Heart left ventricle (tissue), 16 donors: ENCODE measurements around the gene LYSET. TPM values are rescaled to one million over a fixed set of nuclear protein-coding genes. Genes with fewer than 3 reads are reported as not detected.
"Not testable (repeated sequence)": the region's sequence is repeated elsewhere in the genome, so short reads cannot be mapped to it uniquely, and the experiment has no call there.

Experiments
- ATAC-seq, 4 donors: fragments of 200-7000 bp; cut with Tn5 transposase; one replicate each; pipeline ENCODE4 v1.9.1; 2020 to 2022; ENCODE audit warnings: moderate library complexity in 4 of 4, mild to moderate bottlenecking in 3 of 4, moderate number of reproducible peaks in 1 of 4
- DNase-seq, 5 donors: peaks; one replicate each; pipeline ENCODE4 v3.0.0-alpha.2; 2020
- H3K27ac ChIP-seq, 12 donors: fragments of 200-600 bp; sonication (generic) in 4 of 12; one replicate each; pipeline versions ENCODE4 v1.5.0 to v1.8.0; 2016 to 2022; ENCODE audit warnings: mild to moderate bottlenecking in 2 of 12
- H3K27me3 ChIP-seq, 9 donors: fragments of 200-600 bp; sonication (generic) in 2 of 9; one replicate each; pipeline versions ENCODE4 v1.5.1 to v1.8.0; 2016 to 2022; ENCODE audit warnings: mild to moderate bottlenecking in 3 of 9
- H3K36me3 ChIP-seq, 9 donors: fragments of 200-600 bp; sonication (generic) in 2 of 9; one replicate each; pipeline versions ENCODE4 v1.5.0 to v1.8.0; 2018 to 2022; ENCODE audit warnings: mild to moderate bottlenecking in 2 of 9
- H3K4me1 ChIP-seq, 12 donors: fragments of 200-600 bp; sonication (generic) in 4 of 12; one replicate each; pipeline versions ENCODE4 v1.5.0 to v1.8.0; 2016 to 2022; ENCODE audit warnings: mild to moderate bottlenecking in 3 of 12
- H3K4me3 ChIP-seq, 12 donors: fragments of 200-600 bp; sonication (generic) in 4 of 12; one replicate each; pipeline versions ENCODE4 v1.5.0 to v1.8.0; 2017 to 2022; ENCODE audit warnings: mild to moderate bottlenecking in 9 of 12, moderate library complexity in 4 of 12
- H3K9me3 ChIP-seq, 12 donors: fragments of 200-600 bp; sonication (generic) in 4 of 12; one replicate each; pipeline versions ENCODE4 v1.5.0 to v1.8.0; 2016 to 2022; ENCODE audit warnings: mild to moderate bottlenecking in 1 of 12
- CTCF ChIP-seq, 12 donors: fragments of 200-600 bp; sonication (generic) in 4 of 12; IDR thresholded peaks; one replicate each; pipeline versions ENCODE4 v1.5.0 to v1.8.0; 2018 to 2022; ENCODE audit warnings: antibody characterized with exemption in 12 of 12, mild to moderate bottlenecking in 5 of 12
- POLR2A ChIP-seq, 2 donors: fragments of 450-650 bp; IDR thresholded peaks; one replicate each; pipeline ENCODE4 v1.6.1; 2017; ENCODE audit warnings: antibody characterized with exemption in 2 of 2, mild to moderate bottlenecking in 2 of 2, moderate library complexity in 2 of 2
- WGBS, 4 donors: extraction: QIAGEN DNeasy Blood & Tissue Kit in 2 of 4; methylation state at CpG; one replicate each; pipeline versions ENCODE4 v1.1.5 to v1.1.7; 2013 to 2018; 5-methylcytosine and 5-hydroxymethylcytosine counted together
- intact Hi-C, 10 donors: fragments of 100-400 bp; cut with DNase I; formaldehyde crosslinking; loops; one replicate each; pipeline versions ENCODE4 v1.11.1 to v1.14.2; 2022
- polyA plus RNA-seq, 2 donors: library from polyadenylated mRNA; stranded (reverse); fragments of 200-250 nt; gene quantifications; one replicate each; pipeline ENCODE4 v1.2.3, GENCODE V29; 2013
- total RNA-seq, 9 donors: library from RNA; depleted of rRNA in 2 of 9; stranded (reverse); fragments of >200 nt in 2 of 9; fragmentation: NEBNext Ultra II Directional in 3 of 9; extraction: Animal tissue kit (Norgen Biotek cat#: 25700) in 3 of 9; gene quantifications; one replicate each; pipeline versions ENCODE4 v1.1.0 to v1.2.4, GENCODE V29; 2016 to 2023
- donor health status: ischemic (EF 13 %, LVEDD 7.1; RV severe dilation, severe dysfunction).
- donor health status: healthy with polysubstance abuse.
- donor health status: DM: no; HTN: yes; CAD: no.
- donor health status: DM: no; HTN: no; CAD: no.
- donor health status: ischemic (EF 25% LVEDD 6.9; RV normal size, moderate dysfunction).
- donor health status: ischemic (EF 25% LVEDD 5.7; RV mildly dilated, moderate dysfunction).
- donor health status: healthy.
- donor health status: DM: yes; HTN: yes; CAD: no.
- donor health status: ischemic (EF 35%, LVEDD 5.7; RV mildly dilated, moderate dysfunction).
- donor health status: nonischemic (EF 11% LVEDD 7.7; RV severe dilation, severe dysfunction).
- donor health status: DM: yes; HTN: yes; CAD: no.
- donor health status: PGD.
- donor health status: ischemic (EF 29% LVEDD 5.4; RV normal size, mild dysfunction).
- donor health status: nonischemic (EF 23%, LVEDD 6.1; RV moderate dilation, normal function).

Gene LYSET
- total and polyA plus RNA-seq, 11 donors = 8.8 to 29.3 (median 22.8) TPM

DNA sequence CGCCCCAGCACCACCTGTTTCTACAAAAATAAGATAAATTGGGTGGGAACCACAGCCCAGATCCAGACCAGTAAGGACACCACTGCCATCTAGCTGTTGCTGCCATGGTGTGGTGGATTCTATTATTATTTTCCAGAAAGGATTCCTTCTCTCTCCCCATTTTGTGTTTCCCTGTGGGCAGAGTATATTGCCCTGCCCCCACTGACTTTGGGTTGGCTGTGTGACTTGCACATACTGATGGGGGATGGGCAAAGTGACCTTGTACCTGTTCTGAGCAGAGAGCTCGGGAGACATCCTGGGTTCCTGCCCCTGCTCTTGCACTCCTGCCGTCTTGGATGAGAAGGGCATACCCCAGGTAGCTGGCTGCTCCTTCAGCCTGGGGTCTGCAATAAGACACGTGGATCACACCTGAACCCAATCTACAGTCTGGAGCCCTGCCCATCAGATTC lies 24.7 kb upstream of the LYSET start:
- 34 to 45% (median 41%) methylated on average over 4 of the region's 4 CpGs for WGBS, 4 donors
- DNase-seq (no peak), ATAC-seq (no peak)
- H3K9me3 ChIP-seq = no peaks in the 10 kb centered on the region
- H3K4me1 ChIP-seq = no peaks in the 10 kb centered on the region
- no peak overlapping the region for H3K27ac ChIP-seq
- intact Hi-C loops = no loop called here
- no peaks in the 10 kb centered on the region for H3K27me3 ChIP-seq
- TF ChIP-seq POLR2A (IDR thresholded peaks at IDR 0.05) = no peak
- peak in 8 of 12 donors; percentile 9 to 39 (median 28) for TF ChIP-seq CTCF (IDR thresholded peaks at IDR 0.05)
- no peak overlapping the region for H3K4me3 ChIP-seq
- H3K36me3 ChIP-seq = no peaks in the 10 kb centered on the region

DNA sequence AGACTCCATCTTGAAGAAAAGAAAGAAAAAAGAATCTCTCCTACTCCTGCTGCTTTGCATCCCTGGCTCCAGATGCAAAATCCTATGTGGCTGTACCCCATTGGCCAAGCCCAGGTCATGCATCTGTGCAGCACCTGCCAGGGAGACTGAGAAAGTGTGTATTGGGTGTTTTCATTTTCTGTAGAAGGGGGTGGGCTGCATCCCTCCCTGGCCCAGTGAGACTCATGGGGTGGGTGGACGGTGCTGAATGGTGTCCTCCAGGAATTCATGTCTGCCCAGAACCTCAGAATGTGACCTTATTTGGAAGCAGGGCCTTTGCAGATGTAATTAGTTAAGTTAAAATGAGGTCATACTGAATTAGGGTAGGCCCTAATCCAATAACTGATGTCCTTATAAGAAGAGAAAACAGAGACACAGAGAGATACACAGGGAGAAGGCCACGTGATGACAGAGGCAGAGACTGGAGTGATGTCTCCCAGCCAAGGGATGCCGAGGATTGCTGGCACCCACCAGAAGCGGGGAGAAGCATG lies 23.6 kb upstream of the LYSET start:
- Histone ChIP-seq H3K27ac (no peak overlapping the region), H3K9me3 (no peaks in the 10 kb centered on the region), H3K4me3 (no peak overlapping the region), H3K36me3 (no peaks in the 10 kb centered on the region), H3K27me3 (no peaks in the 10 kb centered on the region), H3K4me1 (no peaks in the 10 kb centered on the region)
- intact Hi-C loops = no loop called here
- TF ChIP-seq CTCF (IDR thresholded peaks at IDR 0.05) = no peak
- no peak for TF ChIP-seq POLR2A (IDR thresholded peaks at IDR 0.05)
- ATAC-seq (no peak), DNase-seq (no peak)
- 66 to 73% (median 70%) methylated on average over 4 of the region's 4 CpGs for WGBS, 4 donors

DNA sequence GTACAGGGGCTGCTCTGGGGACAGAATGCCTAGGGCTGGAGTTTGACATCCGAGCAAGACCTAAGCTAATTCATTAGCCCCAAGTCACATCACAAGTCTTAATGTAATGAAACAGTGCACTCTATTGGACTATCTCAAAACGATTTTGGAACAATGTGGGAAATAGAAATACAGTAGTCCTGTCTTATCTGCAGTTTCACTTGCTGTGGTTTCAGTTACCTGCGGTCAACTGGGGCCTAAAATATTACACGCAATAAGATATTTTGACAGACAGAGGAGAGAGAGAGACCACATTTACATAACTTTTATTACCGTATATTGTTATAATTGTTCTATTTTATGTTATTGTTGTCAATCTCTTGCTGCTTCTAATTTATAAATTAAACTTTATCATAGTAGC lies 21.6 kb upstream of the LYSET start:
- no peaks in the 10 kb centered on the region for H3K4me1 ChIP-seq
- no peaks in the 10 kb centered on the region for H3K27me3 ChIP-seq
- no peak overlapping the region for H3K27ac ChIP-seq
- intact Hi-C loops = no loop called here
- H3K4me3 ChIP-seq = no peak overlapping the region
- 65 to 86% (median 72%) methylated on average over 5 of the region's 5 CpGs for WGBS, 4 donors
- H3K9me3 ChIP-seq = no peaks in the 10 kb centered on the region
- TF ChIP-seq CTCF (IDR thresholded peaks at IDR 0.05) (no peak), POLR2A (IDR thresholded peaks at IDR 0.05) (no peak)
- ATAC-seq (no peak), DNase-seq (no peak)
- no peaks in the 10 kb centered on the region for H3K36me3 ChIP-seq

DNA sequence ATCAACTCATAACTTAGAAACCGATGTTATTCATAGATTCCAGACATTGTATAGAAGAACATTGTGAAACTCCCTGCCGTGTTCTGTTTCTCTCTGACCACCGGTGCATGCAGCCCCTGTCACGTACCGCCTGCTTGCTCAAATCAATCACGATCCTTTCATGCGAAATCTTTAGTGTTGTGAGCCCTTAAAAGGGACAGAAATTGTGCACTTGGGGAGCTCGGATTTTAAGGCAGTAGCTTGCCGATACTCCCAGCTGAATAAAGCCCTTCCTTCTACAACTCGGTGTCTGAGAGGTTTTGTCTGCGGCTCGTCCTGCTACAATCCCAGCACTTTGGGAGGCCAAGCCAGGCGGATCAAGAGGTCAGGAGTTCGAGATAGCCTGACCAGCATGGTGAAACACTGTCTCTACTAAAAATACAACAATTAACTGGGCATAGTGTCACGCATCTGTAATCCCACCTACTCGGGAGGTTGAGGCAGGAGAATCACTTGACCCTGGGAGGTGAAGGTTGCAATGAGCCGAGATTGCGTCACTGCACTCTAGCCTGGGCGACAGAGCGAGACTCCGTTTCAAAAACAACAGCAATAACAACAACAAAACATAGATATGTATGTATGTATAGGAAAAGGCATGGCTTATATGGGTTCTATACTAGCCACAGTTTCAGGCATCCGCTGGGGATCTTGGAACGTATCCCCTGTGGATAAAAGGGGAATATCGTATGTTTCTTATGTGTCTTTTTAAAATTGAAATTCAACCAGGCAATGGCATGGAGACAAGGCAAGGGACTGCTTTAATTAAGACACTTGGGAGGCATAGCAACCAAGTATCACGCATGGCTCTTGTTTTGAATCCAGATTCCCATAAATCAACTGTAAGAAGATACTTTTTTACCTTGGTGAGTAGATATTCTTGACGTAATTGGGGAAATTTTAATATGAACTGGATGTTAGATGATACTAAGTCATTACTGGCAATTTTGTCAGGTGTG lies 19.5 kb upstream of the LYSET start:
- intact Hi-C loops, DNase-seq, H3K4me1 ChIP-seq, H3K4me3 ChIP-seq, H3K36me3 ChIP-seq, H3K27me3 ChIP-seq, H3K9me3 ChIP-seq, H3K27ac ChIP-seq, ATAC-seq: not testable (repeated sequence)
- 84 to 92% (median 90%) methylated on average over 26 of the region's 26 CpGs for WGBS, 4 donors

DNA sequence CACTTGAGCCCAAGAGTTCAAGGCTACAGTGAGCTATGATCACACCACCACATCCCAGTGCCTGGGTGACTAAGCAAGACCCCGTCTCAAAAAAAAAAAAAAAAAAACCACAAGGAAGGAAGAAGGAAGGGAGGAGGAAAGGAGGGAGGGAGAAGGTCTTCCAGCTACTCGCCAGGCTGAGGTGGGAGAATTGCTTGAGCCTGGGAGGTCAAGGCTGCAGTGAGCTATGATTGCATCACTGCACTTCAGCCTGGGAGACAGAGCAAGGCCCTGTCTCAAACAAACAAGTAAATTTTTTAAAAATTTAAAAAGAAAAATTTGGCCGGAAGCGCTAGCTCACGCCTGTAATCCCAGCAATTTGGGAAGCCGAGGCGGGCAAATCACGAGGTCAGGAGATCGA lies 16.5 kb upstream of the LYSET start:
- ATAC-seq, intact Hi-C loops: not testable (repeated sequence)
- 82 to 86% (median 83%) methylated on average over 9 of the region's 9 CpGs for WGBS, 4 donors

DNA sequence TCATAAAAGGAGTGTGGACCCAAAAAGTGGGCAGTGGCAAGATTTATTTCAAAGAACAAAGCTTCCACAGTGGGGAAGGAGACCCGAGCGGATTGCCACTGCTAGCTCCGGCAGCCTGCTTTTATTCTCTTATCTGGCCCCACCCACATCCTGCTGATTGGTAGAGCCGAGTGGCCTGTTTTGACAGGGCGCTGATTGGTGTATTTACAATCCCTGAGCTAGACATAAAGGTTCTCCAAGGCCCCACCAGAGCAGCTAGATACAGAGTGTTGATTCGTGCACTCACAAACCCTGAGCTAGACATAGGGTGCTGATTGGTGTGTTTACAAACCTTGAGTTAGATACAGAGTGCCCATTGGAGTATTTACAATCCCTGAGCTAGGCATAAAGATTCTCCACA lies 15.5 kb upstream of the LYSET start:
- H3K27ac ChIP-seq, DNase-seq, ATAC-seq, H3K4me1 ChIP-seq, H3K4me3 ChIP-seq, H3K36me3 ChIP-seq, intact Hi-C loops, H3K9me3 ChIP-seq: not testable (repeated sequence)
- peaks cover 0 to 11% (median 0%) of the 10 kb centered on the region in 9 donors for H3K27me3 ChIP-seq
- 70 to 77% (median 73%) methylated on average over 6 of the region's 6 CpGs for WGBS, 4 donors

More for the DNA sequence above, 16.5 kb upstream of the LYSET start:
- not testable (repeated sequence) for H3K36me3 ChIP-seq, H3K4me1 ChIP-seq, H3K9me3 ChIP-seq, H3K27me3 ChIP-seq, DNase-seq, H3K27ac ChIP-seq, H3K4me3 ChIP-seq

DNA sequence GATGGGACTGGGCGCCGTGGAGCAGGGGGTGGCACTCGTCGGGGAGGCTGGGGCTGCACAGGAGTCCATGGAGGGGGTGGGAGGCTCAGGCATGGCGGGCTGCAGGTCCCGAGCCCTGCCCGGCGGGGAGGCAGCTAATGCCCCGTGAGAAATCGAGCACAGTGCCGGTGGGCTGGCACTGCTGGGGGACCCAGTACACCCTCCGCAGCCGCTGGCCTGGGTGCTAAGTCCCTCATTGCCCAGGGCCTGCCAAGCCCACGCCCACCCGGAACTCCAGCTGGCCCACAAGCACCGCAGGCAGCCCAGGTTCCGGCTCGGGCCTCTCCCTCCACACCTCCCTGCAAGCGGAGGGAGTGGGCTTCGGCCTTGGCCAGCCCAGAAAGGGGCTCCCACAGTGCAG lies 15.0 kb upstream of the LYSET start:
- H3K9me3 ChIP-seq, H3K4me1 ChIP-seq, ATAC-seq, DNase-seq, H3K27ac ChIP-seq, H3K4me3 ChIP-seq, intact Hi-C loops, H3K36me3 ChIP-seq: not testable (repeated sequence)
- H3K27me3 ChIP-seq = peaks cover 0 to 11% (median 0%) of the 10 kb centered on the region in 9 donors
- 96 to 97% (median 96%) methylated on average over 16 to 20 of the region's 20 CpGs for WGBS, 4 donors
